Peyer's patch (tissue), 4 donors: ENCODE measurements around the gene TMC1.

Experiments
- POLR2A ChIP-seq, 2 donors: fragments of 450-650 bp; IDR thresholded peaks; one replicate each; pipeline ENCODE4 v1.5.1; 2017; ENCODE audit warnings: antibody characterized with exemption in 2 of 2, mild to moderate bottlenecking in 2 of 2, moderate library complexity in 2 of 2
- TF ChIP-seq, protein P1 (sequence below), 6 experiments: fragments of 450-650 bp in 4 of 6; fragments of 200-600 bp in 2 of 6; sonication (generic) in 1 of 6; IDR thresholded peaks; one replicate each; pipeline ENCODE4 v1.5.1; 2017 to 2019; ENCODE audit warnings: antibody characterized with exemption in 6 of 6, mild to moderate bottlenecking in 3 of 6, moderate library complexity in 1 of 6

- TF ChIP-seq, protein P1, sequence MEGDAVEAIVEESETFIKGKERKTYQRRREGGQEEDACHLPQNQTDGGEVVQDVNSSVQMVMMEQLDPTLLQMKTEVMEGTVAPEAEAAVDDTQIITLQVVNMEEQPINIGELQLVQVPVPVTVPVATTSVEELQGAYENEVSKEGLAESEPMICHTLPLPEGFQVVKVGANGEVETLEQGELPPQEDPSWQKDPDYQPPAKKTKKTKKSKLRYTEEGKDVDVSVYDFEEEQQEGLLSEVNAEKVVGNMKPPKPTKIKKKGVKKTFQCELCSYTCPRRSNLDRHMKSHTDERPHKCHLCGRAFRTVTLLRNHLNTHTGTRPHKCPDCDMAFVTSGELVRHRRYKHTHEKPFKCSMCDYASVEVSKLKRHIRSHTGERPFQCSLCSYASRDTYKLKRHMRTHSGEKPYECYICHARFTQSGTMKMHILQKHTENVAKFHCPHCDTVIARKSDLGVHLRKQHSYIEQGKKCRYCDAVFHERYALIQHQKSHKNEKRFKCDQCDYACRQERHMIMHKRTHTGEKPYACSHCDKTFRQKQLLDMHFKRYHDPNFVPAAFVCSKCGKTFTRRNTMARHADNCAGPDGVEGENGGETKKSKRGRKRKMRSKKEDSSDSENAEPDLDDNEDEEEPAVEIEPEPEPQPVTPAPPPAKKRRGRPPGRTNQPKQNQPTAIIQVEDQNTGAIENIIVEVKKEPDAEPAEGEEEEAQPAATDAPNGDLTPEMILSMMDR (IDR thresholded peaks at IDR 0.05), result no peak
- TF ChIP-seq POLR2A (IDR thresholded peaks at IDR 0.05), result no peak
Observed at GRCh38 chr9:72855890-72856523, 334.6 kb downstream of the TMC1 start.
